HL-60 (cell line): Measurements from ENCODE around the gene DAPL1.

Source experiments
- POLR2AphosphoS5 ChIP-seq: IDR thresholded peaks from 2 replicates; pipeline ENCODE4 v1.6.1; 2012; ENCODE audit warnings: low read depth
- SPI1 ChIP-seq: IDR thresholded peaks from 2 replicates; pipeline ENCODE4 v1.6.1; 2012; ENCODE audit warnings: low read depth, mild to moderate bottlenecking, borderline replicate concordance
- TF ChIP-seq, protein P1 (sequence below): IDR thresholded peaks from 2 replicates; pipeline ENCODE4 v1.6.1; 2012; ENCODE audit warnings: low read depth; ENCODE audit not compliant: insufficient replicate concordance
- TF ChIP-seq, protein P2 (sequence below): IDR thresholded peaks from one replicate; pipeline ENCODE4 v1.5.1; 2011; ENCODE audit warnings: low read length, control low read depth, inconsistent platforms; ENCODE audit not compliant: insufficient read depth

DNA sequence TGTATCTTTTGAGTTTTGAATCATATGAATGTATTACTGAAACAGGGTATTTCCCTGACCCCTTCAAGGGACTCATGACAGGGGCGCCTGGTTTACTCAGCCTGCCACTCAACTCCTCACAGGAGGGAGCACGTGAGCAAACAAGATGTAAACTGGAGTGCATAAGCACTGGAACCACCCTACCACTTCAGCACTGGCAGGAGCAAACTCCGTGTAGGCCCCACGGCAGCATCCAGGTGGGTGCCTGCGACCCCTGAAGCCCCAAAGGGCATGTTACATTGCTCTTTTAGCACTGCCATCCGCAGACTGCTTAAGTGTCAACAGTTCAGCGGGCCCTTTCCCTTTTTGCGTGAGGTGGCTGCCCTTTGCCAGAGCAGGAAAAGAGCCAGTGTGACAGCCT lies 8.2 kb upstream of the DAPL1 start:
- TF ChIP-seq, protein P1, sequence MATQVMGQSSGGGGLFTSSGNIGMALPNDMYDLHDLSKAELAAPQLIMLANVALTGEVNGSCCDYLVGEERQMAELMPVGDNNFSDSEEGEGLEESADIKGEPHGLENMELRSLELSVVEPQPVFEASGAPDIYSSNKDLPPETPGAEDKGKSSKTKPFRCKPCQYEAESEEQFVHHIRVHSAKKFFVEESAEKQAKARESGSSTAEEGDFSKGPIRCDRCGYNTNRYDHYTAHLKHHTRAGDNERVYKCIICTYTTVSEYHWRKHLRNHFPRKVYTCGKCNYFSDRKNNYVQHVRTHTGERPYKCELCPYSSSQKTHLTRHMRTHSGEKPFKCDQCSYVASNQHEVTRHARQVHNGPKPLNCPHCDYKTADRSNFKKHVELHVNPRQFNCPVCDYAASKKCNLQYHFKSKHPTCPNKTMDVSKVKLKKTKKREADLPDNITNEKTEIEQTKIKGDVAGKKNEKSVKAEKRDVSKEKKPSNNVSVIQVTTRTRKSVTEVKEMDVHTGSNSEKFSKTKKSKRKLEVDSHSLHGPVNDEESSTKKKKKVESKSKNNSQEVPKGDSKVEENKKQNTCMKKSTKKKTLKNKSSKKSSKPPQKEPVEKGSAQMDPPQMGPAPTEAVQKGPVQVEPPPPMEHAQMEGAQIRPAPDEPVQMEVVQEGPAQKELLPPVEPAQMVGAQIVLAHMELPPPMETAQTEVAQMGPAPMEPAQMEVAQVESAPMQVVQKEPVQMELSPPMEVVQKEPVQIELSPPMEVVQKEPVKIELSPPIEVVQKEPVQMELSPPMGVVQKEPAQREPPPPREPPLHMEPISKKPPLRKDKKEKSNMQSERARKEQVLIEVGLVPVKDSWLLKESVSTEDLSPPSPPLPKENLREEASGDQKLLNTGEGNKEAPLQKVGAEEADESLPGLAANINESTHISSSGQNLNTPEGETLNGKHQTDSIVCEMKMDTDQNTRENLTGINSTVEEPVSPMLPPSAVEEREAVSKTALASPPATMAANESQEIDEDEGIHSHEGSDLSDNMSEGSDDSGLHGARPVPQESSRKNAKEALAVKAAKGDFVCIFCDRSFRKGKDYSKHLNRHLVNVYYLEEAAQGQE = no peak
- TF ChIP-seq, protein P2, sequence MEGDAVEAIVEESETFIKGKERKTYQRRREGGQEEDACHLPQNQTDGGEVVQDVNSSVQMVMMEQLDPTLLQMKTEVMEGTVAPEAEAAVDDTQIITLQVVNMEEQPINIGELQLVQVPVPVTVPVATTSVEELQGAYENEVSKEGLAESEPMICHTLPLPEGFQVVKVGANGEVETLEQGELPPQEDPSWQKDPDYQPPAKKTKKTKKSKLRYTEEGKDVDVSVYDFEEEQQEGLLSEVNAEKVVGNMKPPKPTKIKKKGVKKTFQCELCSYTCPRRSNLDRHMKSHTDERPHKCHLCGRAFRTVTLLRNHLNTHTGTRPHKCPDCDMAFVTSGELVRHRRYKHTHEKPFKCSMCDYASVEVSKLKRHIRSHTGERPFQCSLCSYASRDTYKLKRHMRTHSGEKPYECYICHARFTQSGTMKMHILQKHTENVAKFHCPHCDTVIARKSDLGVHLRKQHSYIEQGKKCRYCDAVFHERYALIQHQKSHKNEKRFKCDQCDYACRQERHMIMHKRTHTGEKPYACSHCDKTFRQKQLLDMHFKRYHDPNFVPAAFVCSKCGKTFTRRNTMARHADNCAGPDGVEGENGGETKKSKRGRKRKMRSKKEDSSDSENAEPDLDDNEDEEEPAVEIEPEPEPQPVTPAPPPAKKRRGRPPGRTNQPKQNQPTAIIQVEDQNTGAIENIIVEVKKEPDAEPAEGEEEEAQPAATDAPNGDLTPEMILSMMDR = no peak
- TF ChIP-seq POLR2AphosphoS5 (no peak), SPI1 (no peak)
